Measurements from ENCODE around the gene PLOD3. TPM values are rescaled to one million over a fixed set of nuclear protein-coding genes. Genes with fewer than 3 reads are reported as not detected.
A peak's percentile ranks its signal among the peaks of the same experiment; 100 is the strongest.

Gene PLOD3
- total and polyA plus RNA-seq, 9 of the 15 experiments (the other 6 are each of a cell fraction or from before 2014, with no cell fraction given), result 2.8 to 101 (median 30.9) TPM

- 0 out of 2 replicates have a peak, but pooled peaks have one; percentile 25 for TF ChIP-seq NKRF (IDR thresholded peaks at IDR 0.05; ENCODE audit: borderline replicate concordance)
- TF ChIP-seq BCOR (IDR thresholded peaks at IDR 0.05), result 0 out of 2 replicates have a peak, but pooled peaks have one; percentile 34
- TF ChIP-seq, protein P1, sequence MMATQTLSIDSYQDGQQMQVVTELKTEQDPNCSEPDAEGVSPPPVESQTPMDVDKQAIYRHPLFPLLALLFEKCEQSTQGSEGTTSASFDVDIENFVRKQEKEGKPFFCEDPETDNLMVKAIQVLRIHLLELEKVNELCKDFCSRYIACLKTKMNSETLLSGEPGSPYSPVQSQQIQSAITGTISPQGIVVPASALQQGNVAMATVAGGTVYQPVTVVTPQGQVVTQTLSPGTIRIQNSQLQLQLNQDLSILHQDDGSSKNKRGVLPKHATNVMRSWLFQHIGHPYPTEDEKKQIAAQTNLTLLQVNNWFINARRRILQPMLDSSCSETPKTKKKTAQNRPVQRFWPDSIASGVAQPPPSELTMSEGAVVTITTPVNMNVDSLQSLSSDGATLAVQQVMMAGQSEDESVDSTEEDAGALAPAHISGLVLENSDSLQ (IDR thresholded peaks at IDR 0.05), result peak; percentile 29; the same call in 1 of the 2 replicates
- TF ChIP-seq RFX1 (IDR thresholded peaks at IDR 0.05), result no peak
- TF ChIP-seq, protein P2, sequence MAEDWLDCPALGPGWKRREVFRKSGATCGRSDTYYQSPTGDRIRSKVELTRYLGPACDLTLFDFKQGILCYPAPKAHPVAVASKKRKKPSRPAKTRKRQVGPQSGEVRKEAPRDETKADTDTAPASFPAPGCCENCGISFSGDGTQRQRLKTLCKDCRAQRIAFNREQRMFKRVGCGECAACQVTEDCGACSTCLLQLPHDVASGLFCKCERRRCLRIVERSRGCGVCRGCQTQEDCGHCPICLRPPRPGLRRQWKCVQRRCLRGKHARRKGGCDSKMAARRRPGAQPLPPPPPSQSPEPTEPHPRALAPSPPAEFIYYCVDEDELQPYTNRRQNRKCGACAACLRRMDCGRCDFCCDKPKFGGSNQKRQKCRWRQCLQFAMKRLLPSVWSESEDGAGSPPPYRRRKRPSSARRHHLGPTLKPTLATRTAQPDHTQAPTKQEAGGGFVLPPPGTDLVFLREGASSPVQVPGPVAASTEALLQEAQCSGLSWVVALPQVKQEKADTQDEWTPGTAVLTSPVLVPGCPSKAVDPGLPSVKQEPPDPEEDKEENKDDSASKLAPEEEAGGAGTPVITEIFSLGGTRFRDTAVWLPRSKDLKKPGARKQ (CRISPR knock-in tag; IDR thresholded peaks at IDR 0.05), result 0 out of 2 replicates have a peak, but pooled peaks have one; percentile 26
- peak; percentile 74 for TF ChIP-seq DPF2 (IDR thresholded peaks at IDR 0.05)
- no peak for TF ChIP-seq BRCA1 (IDR thresholded peaks at IDR 0.05)
- no peak for TF ChIP-seq BRCA1 (CRISPR knock-in tag; IDR thresholded peaks at IDR 0.05)
- no peak for TF ChIP-seq HNRNPL (IDR thresholded peaks at IDR 0.05; ENCODE audit: low read depth, low read length)
- TF ChIP-seq KDM1A (IDR thresholded peaks at IDR 0.05), result peak in 1 of 2 experiments; percentile 56; a peak in 3 of 4 replicates
- peak; percentile 38; the same call in 1 of the 2 replicates for TF ChIP-seq MTA2 (IDR thresholded peaks at IDR 0.05; ENCODE audit: low read depth)
- TF ChIP-seq IRF2 (CRISPR knock-in tag; IDR thresholded peaks at IDR 0.05), result no peak
- TF ChIP-seq FOXK2 (conservative IDR thresholded peaks at IDR 0.05 in 1 of 2, IDR thresholded peaks at IDR 0.05 in 1 of 2; ENCODE audit: low read depth in 2 of 2), result peak in 1 of 2 experiments; percentile 42; a peak in 1 of 4 replicates
- TF ChIP-seq GATAD2A (IDR thresholded peaks at IDR 0.05), result 0 out of 2 replicates have a peak, but pooled peaks have one; percentile 69
- peak; percentile 34; the same call in 1 of the 2 replicates for TF ChIP-seq MTA3 (IDR thresholded peaks at IDR 0.05; ENCODE audit: borderline replicate concordance)
- TF ChIP-seq MCM7 (IDR thresholded peaks at IDR 0.05), result no peak
- peak; percentile 76 for TF ChIP-seq ZFX (CRISPR knock-in tag; IDR thresholded peaks at IDR 0.05)
- 0 out of 2 replicates have a peak, but pooled peaks have one; percentile 35 for TF ChIP-seq ZNF592 (IDR thresholded peaks at IDR 0.05)
- TF ChIP-seq SNRNP70 (optimal IDR thresholded peaks at IDR 0.05; ENCODE audit: low read depth, low read length), result no peak
- no peak for TF ChIP-seq RNF2 (IDR thresholded peaks at IDR 0.05)
- TF ChIP-seq HDAC2 (IDR thresholded peaks at IDR 0.05), result 0 out of 2 replicates have a peak, but pooled peaks have one; percentile 30
- peak in 1 of 2 experiments; percentile 49; a peak in 2 of 4 replicates for TF ChIP-seq TRIM24 (IDR thresholded peaks at IDR 0.05)
These were observed 23.0 kb upstream of the PLOD3 start (continued) for GRCh38 chr7:101240226-101241014.

Measured in K562 (cell line).